ENCODE data around the gene FKBP7. TPM values are rescaled to one million over a fixed set of nuclear protein-coding genes. Genes with fewer than 3 reads are reported as not detected.
"Not testable (repeated sequence)": the region's sequence is repeated elsewhere in the genome, so short reads cannot be mapped to it uniquely, and the experiment has no call there.

Gene FKBP7
- polyA plus RNA-seq, 1 donor (not counting 4 experiments of a cell fraction or from before 2014, with no cell fraction given) = 2.4 TPM

GRCh38 chr2:178526256-178526655 lies 47.9 kb upstream of the FKBP7 start:
- dilution Hi-C loops (cut with MboI; ENCODE audit: extremely low pct_ligation_motif_present, low sequenced_read_pairs) = no loop called here
- no peak overlapping the region for H3K4me2 ChIP-seq (ENCODE audit: control insufficient read depth, extremely low read depth, insufficient read depth, low read depth, low read length)
- H3K9me3 ChIP-seq (ENCODE audit: control insufficient read depth, low read depth, low read length) = no peaks in the 10 kb centered on the region
- no peak overlapping the region for H3K4me3 ChIP-seq (ENCODE audit: control insufficient read depth in 2 of 3, extremely low read depth in 1 of 3, insufficient read depth in 2 of 3, low read depth in 1 of 3, low read length in 3 of 3)
- no peaks in the 10 kb centered on the region for H3K9me1 ChIP-seq (ENCODE audit: control insufficient read depth, extremely low read depth, insufficient read depth, low read length)
- FAIRE-seq (no peak), DNase-seq (ENCODE audit: low read depth, low spot score) (no peak)
- peaks cover 42% of the 10 kb centered on the region for H3K79me2 ChIP-seq (ENCODE audit: control insufficient read depth, insufficient read depth, low read length)
- TF ChIP-seq EZH2 (IDR thresholded peaks at IDR 0.05; ENCODE audit: low read length) = no peak
- TF ChIP-seq CTCF (optimal IDR thresholded peaks at IDR 0.05 in 1 of 3, IDR thresholded peaks at IDR 0.05 in 1 of 3, conservative IDR thresholded peaks at IDR 0.05 in 1 of 3; ENCODE audit: extremely low read depth in 1 of 3, insufficient read depth in 2 of 3, low read length in 3 of 3) = no peak
- H3K27ac ChIP-seq (ENCODE audit: control insufficient read depth, insufficient read depth, low read length) = no peak overlapping the region
- H3K27me3 ChIP-seq (ENCODE audit: control insufficient read depth, extremely low read depth, insufficient read depth, low read length) = no peaks in the 10 kb centered on the region
- H3K36me3 ChIP-seq (ENCODE audit: control insufficient read depth in 2 of 2, extremely low read depth in 1 of 2, insufficient read depth in 2 of 2, low read length in 2 of 2) = peaks cover under 1 to 1% of the 10 kb centered on the region in 2 experiments
- no peaks in the 10 kb centered on the region for H4K20me1 ChIP-seq (ENCODE audit: control insufficient read depth, extremely low read depth, insufficient read depth, low read length)
- H2AFZ ChIP-seq (ENCODE audit: control insufficient read depth, low read length) = no peak overlapping the region
- no peak overlapping the region for H3K9ac ChIP-seq (ENCODE audit: control insufficient read depth, extremely low read depth, insufficient read depth, low read length)
- no peaks in the 10 kb centered on the region for H3K4me1 ChIP-seq (ENCODE audit: control insufficient read depth, extremely low read depth, insufficient read depth, low read length)

DNA sequence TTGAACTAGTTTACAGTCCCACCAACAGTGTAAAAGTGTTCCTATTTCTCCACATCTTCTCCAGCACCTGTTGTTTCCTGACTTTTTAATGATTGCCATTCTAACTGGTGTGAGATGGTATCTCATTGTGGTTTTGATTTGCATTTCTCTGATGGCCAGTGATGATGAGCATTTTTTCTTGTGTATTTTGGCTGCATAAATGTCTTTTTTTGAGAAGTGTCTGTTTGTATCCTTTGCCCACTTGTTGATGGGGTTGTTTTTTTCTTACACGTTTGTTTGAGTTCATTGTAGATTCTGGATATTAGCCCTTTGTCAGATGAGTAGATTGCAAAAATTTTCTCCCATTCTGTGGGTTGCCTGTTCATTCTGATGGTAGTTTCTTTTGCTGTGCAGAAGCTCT lies 47.1 kb upstream of the FKBP7 start:
- dilution Hi-C loops (cut with MboI; ENCODE audit: extremely low pct_ligation_motif_present, low sequenced_read_pairs); H4K20me1 ChIP-seq (ENCODE audit: control insufficient read depth, extremely low read depth, insufficient read depth, low read length); H3K36me3 ChIP-seq (ENCODE audit: control insufficient read depth in 2 of 2, extremely low read depth in 1 of 2, insufficient read depth in 2 of 2, low read length in 2 of 2); H3K27me3 ChIP-seq (ENCODE audit: control insufficient read depth, extremely low read depth, insufficient read depth, low read length); H3K4me1 ChIP-seq (ENCODE audit: control insufficient read depth, extremely low read depth, insufficient read depth, low read length); H3K9me3 ChIP-seq (ENCODE audit: control insufficient read depth, low read depth, low read length); DNase-seq (ENCODE audit: low read depth, low spot score); H3K9me1 ChIP-seq (ENCODE audit: control insufficient read depth, extremely low read depth, insufficient read depth, low read length); FAIRE-seq; H3K4me2 ChIP-seq (ENCODE audit: control insufficient read depth, extremely low read depth, insufficient read depth, low read depth, low read length); H3K4me3 ChIP-seq (ENCODE audit: control insufficient read depth in 2 of 3, extremely low read depth in 1 of 3, insufficient read depth in 2 of 3, low read depth in 1 of 3, low read length in 3 of 3); H3K9ac ChIP-seq (ENCODE audit: control insufficient read depth, extremely low read depth, insufficient read depth, low read length); H3K27ac ChIP-seq (ENCODE audit: control insufficient read depth, insufficient read depth, low read length); H2AFZ ChIP-seq (ENCODE audit: control insufficient read depth, low read length): not testable (repeated sequence)
- H3K79me2 ChIP-seq (ENCODE audit: control insufficient read depth, insufficient read depth, low read length) = peaks cover 37% of the 10 kb centered on the region

- DNase-seq (ENCODE audit: low read depth, low spot score) = not testable (repeated sequence)
Observed at GRCh38 chr2:178525010-178525409, 46.6 kb upstream of the FKBP7 start.

More at GRCh38 chr2:178525010-178525409, 46.6 kb upstream of the FKBP7 start:
- H4K20me1 ChIP-seq (ENCODE audit: control insufficient read depth, extremely low read depth, insufficient read depth, low read length); H3K9me1 ChIP-seq (ENCODE audit: control insufficient read depth, extremely low read depth, insufficient read depth, low read length); H3K27me3 ChIP-seq (ENCODE audit: control insufficient read depth, extremely low read depth, insufficient read depth, low read length); H3K9me3 ChIP-seq (ENCODE audit: control insufficient read depth, low read depth, low read length); H3K27ac ChIP-seq (ENCODE audit: control insufficient read depth, insufficient read depth, low read length); H2AFZ ChIP-seq (ENCODE audit: control insufficient read depth, low read length); H3K36me3 ChIP-seq (ENCODE audit: control insufficient read depth in 2 of 2, extremely low read depth in 1 of 2, insufficient read depth in 2 of 2, low read length in 2 of 2); dilution Hi-C loops (cut with MboI; ENCODE audit: extremely low pct_ligation_motif_present, low sequenced_read_pairs); H3K4me1 ChIP-seq (ENCODE audit: control insufficient read depth, extremely low read depth, insufficient read depth, low read length); H3K4me2 ChIP-seq (ENCODE audit: control insufficient read depth, extremely low read depth, insufficient read depth, low read depth, low read length); H3K9ac ChIP-seq (ENCODE audit: control insufficient read depth, extremely low read depth, insufficient read depth, low read length); H3K4me3 ChIP-seq (ENCODE audit: control insufficient read depth in 2 of 3, extremely low read depth in 1 of 3, insufficient read depth in 2 of 3, low read depth in 1 of 3, low read length in 3 of 3); FAIRE-seq: not testable (repeated sequence)
- peaks cover 34% of the 10 kb centered on the region for H3K79me2 ChIP-seq (ENCODE audit: control insufficient read depth, insufficient read depth, low read length)
